Measurements from ENCODE around the gene TOPORS. TPM values are rescaled to one million over a fixed set of nuclear protein-coding genes. Genes with fewer than 3 reads are reported as not detected.
"Not testable (repeated sequence)": the region's sequence is repeated elsewhere in the genome, so short reads cannot be mapped to it uniquely, and the experiment has no call there.

TOPORS gene
- total RNA-seq: 1 to 10 TPM; 4.3 to 9.0 (median 4.8) TPM
- polyA plus RNA-seq: 1 to 10 TPM; 3.0 to 5.5 TPM

- DNase-seq (peak; percentile 87 to 93 (median 90)), ATAC-seq (peak; percentile 90 to 97 (median 94)), FAIRE-seq (peak; percentile 69)
- H3K4me3 ChIP-seq: peak within 1 kb of the TSS; percentile 55 to 77 (median 72)
- WGBS, 2 donors: 0 to 1% methylated on average over 46 of the region's 46 CpGs
- no peaks in the 10 kb centered on the region for H3K27me3 ChIP-seq
- intact Hi-C loops (cut with DNase I): no loop called here
- peaks cover 8 to 10% (median 10%) of the 10 kb centered on the region in 3 donors for H3K4me1 ChIP-seq
- TF ChIP-seq CTCF (IDR thresholded peaks at IDR 0.05): no peak
- no peaks in the 10 kb centered on the region for H3K9me3 ChIP-seq
- peak within 1 kb of the TSS; percentile 87 to 97 (median 90) for H3K27ac ChIP-seq
- no peaks in the 10 kb centered on the region for H3K36me3 ChIP-seq
Observed at GRCh38 chr9:32552172-32552872, at the start of gene TOPORS, which contains the start of gene SMIM27. Gene TOPORS, minus strand, starts transcription at chr9:32552586. Its CDS starts 150 bp downstream, at chr9:32552436. Gene SMIM27, plus strand, starts transcription at chr9:32552327. Its CDS starts 108 bp downstream, at chr9:32552435.

GRCh38 chr9:32599021-32599420 is 46.6 kb upstream of the TOPORS start:
- H3K27ac ChIP-seq; H3K4me3 ChIP-seq; H3K9me3 ChIP-seq; H3K4me1 ChIP-seq; ATAC-seq; DNase-seq; intact Hi-C loops (cut with DNase I); H3K36me3 ChIP-seq; FAIRE-seq; H3K27me3 ChIP-seq: not testable (repeated sequence)
- WGBS, 2 donors: 56 to 75% methylated on average over 3 of the region's 3 CpGs

- Histone ChIP-seq H3K4me1 (no peaks in the 10 kb centered on the region), H3K27ac (no peak overlapping the region), H3K36me3 (no peaks in the 10 kb centered on the region), H3K27me3 (no peaks in the 10 kb centered on the region), H3K9me3 (no peaks in the 10 kb centered on the region), H3K4me3 (no peak overlapping the region)
- intact Hi-C loops (cut with DNase I): no loop called here
- FAIRE-seq: no peak
- no peak for ATAC-seq
- no peak for DNase-seq
- TF ChIP-seq CTCF (IDR thresholded peaks at IDR 0.05): no peak
Observed at GRCh38 chr9:32596936-32597335, 44.5 kb upstream of the TOPORS start.

GRCh38 chr9:32596096-32596865 is 43.9 kb upstream of the TOPORS start:
- peak in 1 of 4 donors; percentile 19 for ATAC-seq
- WGBS, 2 donors: 61 to 68% methylated on average over 4 of the region's 4 CpGs
- no peak overlapping the region for H3K27ac ChIP-seq
- no peak for FAIRE-seq
- no peak overlapping the region for H3K4me3 ChIP-seq
- TF ChIP-seq CTCF (IDR thresholded peaks at IDR 0.05): no peak
- H3K27me3 ChIP-seq: no peaks in the 10 kb centered on the region
- H3K36me3 ChIP-seq: no peaks in the 10 kb centered on the region
- H3K4me1 ChIP-seq: no peaks in the 10 kb centered on the region
- H3K9me3 ChIP-seq: no peaks in the 10 kb centered on the region
- intact Hi-C loops (cut with DNase I): no loop called here
- no peak for DNase-seq

GRCh38 chr9:32590898-32591297 is 38.5 kb upstream of the TOPORS start:
- WGBS, 2 donors: 35 to 64% methylated on average over 1 of the region's 1 CpG
- DNase-seq: no peak
- no peak for ATAC-seq
- no peaks in the 10 kb centered on the region for H3K4me1 ChIP-seq
- H3K9me3 ChIP-seq: no peaks in the 10 kb centered on the region
- H3K27me3 ChIP-seq: no peaks in the 10 kb centered on the region
- FAIRE-seq: no peak
- intact Hi-C loops (cut with DNase I): no loop called here
- TF ChIP-seq CTCF (IDR thresholded peaks at IDR 0.05): no peak
- H3K4me3 ChIP-seq: no peak overlapping the region
- H3K36me3 ChIP-seq: no peaks in the 10 kb centered on the region
- no peak overlapping the region for H3K27ac ChIP-seq

Data from pancreas (tissue), 10 donors.